NOMO-1 treated with DMSO at 0.1 percent for 48 hours (cell line): ENCODE measurements around the gene HIF3A.
"Not testable (repeated sequence)": the region's sequence is repeated elsewhere in the genome, so short reads cannot be mapped to it uniquely, and the experiment has no call there.

ENCODE experiments used
- DNase-seq: peaks from one replicate; lab custom pipeline; 2025; ENCODE audit not compliant: unreplicated experiment; lab: John Stamatoyannopoulos, UW

HIF3A gene

DNA sequence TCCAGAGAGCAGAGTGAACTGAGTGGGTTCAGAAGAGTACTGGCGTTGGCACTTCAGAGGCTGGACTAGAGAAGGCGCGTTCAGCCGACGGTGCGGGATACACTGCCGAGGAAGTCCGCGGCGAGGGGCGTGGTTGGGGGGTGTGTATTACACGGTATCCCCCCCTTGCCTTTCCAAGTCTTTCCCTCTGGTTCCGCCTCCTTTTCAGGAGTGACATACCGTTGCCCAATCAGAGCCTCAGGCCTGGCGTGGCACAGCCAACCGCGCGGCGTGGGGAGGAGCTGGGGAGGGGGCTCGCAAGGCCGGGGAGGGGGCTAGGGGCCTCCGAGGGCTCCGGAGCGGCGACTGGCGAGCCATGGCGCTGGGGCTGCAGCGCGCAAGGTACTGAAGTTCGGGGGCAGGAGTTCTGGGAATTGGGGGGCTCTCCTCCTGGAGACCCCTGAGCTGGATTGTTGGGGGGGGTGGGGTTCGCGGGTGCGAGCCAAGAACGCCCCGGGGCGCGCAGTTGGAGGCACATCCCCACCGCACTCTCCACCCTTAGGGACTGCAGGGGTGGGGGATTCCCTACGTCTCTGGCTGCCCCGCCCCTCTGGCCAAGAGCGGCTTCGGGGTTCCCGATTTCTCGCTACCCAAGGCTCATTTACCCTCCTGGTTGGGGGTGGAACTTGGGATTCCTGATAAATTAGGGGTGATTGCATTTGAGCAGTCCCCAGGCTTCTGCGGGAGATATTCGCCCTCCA lies at the start of gene HIF3A:
HIF3A (plus strand) TSS at position 321 of the 740 bp plus-strand sequence; CDS start at position 356, 35 bp downstream.
- DNase-seq, result no peak

DNA sequence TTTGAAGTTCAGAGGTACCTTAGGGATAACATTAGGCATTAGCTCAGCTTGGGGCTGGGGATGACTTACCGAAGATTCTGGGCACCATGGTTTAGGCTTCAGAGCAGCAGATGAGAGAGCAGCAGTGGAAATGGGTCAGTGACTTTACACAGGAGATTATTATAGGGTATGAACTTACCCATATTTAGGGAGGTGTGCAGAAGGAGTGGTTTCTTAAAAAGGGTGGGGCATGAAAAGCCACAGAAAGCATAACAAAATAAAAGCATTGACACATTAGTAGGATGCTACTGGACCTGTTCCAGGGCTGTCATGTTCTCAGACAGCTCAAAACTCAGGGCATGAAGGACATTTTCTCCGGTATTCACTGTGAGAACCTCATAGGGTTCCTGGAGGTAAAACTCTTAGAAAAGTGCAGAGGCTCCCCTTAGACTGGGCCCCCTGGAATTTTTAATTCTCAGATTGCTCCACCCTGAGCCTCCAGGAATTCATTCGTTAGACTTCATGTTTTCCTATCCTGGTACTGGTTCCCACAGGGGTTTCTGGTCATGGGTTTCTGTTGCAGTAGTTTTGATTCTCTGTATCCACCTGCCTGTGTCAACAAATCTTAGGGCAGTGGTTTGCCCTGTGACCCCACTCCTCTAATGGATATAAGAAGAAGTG lies 46.6 kb upstream of the HIF3A start:
- DNase-seq, result no peak

DNA sequence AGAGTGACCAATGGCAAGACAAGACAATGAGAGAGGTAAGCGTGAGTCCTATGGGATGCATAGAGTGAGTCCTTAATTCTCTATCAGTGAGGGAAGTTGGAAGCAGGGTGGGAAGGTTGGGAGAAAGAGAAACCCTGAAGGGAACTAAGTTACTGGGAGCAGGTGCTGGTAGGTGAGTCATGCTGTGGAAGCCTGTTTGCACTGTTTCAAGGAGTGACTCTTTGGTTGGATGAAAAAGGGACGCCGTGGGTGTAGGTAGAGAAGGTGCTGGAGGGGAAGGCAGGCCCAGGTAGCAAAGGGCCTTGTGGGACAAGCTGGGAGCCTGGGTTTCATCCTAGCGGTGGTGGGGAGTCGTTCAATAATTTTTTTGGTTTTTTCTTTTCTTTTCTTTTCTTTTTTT lies 45.4 kb upstream of the HIF3A start:
- DNase-seq, result no peak

DNA sequence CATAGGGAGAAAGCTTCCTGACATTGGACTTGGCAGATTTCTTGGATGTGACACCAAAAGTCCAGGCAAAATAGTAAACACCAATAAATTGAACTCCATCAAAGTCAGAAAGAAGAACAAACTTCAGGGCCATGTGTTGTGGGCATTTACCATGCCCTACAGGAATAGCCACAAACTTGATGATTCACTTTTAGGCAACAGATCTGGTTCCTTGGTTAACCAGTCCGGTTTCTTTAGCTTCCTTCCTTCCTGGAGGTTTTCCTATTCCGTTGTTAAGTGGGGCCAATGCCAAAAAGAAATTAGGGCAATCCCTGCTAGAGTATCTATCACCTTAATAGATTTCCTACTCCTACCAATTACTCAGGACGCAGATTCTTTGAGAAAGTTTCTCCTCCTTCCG lies 42.1 kb upstream of the HIF3A start:
- no peak for DNase-seq

DNA sequence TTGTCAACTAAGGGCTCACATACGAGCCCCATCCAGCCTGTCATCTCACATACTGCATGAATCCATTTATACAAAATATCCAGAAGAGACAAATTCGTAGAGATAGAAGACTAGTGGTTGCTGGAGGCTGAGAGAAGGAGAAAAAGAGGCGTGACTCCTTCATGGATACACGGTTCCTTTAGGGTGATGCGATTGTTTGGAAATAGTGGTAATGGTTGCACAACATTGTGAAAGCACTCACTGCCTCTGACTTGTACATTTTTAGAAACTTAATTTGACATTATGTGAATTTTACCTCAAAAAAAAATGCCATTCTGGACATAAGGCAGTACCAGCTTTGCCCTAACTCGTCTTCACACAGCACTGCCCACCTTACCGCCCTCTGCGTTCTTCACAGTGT lies 40.0 kb upstream of the HIF3A start:
- DNase-seq, result peak; percentile 70

DNA sequence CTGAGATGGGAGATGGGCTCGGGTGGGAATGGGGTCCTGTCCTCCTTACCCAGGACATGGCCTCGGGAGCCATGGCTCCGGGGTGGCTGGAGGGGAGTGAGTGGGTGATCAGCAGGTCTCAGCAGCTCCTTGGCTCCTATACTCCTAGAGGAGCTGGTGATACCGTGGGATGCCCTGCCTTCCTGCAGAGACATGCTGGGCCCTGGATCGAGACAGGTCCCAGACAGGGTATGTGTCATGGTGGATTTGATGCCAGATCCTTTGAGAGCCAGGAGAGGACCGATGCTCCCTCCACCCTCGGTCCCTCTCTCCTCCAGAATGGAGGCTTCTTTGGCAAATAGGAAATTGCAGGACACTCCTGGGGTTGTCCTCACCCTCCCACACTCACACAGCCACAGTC lies 35.3 kb upstream of the HIF3A start:
- not testable (repeated sequence) for DNase-seq

DNA sequence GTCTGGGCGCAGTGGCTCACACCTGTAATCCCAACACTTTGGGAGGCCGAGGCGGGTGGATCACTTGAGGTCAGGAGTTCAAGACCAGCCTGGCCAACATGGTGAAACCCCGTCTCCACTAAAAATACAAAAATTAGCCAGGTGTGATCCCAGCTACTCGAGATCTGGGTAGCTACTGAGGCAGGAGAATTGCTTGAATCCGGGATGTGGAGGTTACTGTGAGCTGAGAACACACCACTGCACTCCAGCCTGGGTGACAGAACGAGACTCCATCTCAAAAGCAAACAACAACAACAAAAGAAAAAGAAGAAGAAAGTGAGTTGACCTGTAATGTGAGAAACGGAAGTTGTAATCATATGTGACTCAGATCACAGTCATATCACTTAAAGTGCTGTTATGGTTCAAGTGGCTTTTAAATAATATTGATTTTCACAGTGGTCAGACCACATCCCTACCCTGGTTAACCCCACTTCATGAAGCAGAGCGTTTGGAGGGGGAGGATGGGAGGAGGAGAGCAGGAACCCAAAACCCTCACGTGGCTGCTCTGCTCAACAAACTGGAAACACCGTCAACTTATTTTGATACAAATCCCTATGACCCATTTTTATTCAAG lies 34.1 kb upstream of the HIF3A start:
- DNase-seq, result peak; percentile 96

DNA sequence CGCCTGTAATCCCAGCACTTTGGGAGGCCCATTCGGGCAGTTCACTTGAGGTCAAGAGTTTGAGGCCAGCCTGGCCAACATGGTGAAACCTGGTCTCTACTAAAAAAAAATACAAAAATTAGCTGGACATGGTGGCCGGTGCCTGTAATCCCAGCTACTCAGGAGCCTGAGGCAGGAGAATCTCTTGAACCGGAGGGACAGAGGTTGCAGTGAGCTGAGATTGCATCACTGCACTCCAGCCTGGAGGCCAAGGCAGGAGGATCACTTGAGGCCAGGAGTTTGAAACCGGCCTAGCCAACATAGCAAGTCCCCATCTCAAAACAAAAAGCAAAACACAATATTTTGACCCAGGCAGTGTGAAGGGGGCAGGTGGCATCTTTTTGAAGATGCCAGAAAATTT lies 32.0 kb upstream of the HIF3A start:
- DNase-seq, result not testable (repeated sequence)

DNA sequence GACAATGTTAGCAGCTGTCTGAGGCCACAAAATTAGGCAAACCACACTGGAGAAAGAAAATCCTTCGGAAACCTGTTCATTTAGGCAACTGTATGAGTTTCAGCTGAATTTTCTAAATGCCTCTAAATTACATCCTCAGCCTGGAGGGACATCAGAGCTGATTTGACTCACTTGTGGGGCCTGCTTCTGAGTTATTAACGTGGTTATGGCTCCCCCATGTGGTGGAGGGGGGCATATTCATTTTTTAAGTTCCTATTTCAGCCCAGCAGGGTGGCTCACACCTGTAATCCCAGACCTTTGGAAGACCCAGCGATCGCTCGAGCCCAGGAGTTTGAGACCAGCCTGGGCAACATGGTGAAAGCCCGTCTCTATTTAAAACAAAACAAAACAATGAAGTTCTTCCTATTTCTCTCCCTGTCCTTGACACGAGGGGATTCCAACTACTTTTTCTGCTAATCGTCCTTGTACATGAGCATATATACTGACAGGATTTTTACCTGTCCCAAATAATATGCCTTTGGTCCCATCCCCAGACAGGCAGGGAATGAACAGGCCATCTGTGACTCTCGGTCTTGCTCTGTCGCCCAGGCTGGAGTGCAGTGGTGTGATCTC lies 31.5 kb upstream of the HIF3A start:
- peak; percentile 58 for DNase-seq

DNA sequence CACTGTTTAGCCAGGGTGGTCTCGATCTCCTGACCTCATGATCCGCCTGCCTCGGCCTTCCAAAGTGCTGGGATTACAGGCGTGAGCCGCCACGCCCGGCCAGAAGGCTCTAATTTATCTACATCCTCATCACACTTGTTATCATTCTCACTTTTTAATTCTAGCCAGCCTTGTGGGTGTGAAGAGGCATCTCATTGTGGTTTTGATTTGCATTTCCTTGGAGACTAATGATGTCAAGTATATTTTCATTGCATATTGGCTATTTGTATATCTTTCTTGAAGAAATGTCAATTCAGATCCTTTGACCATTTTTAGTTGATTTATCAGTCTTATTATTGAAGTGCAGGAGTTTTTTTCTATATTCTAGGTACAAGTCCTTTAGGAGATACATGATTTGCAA lies 27.7 kb upstream of the HIF3A start:
- no peak for DNase-seq

DNA sequence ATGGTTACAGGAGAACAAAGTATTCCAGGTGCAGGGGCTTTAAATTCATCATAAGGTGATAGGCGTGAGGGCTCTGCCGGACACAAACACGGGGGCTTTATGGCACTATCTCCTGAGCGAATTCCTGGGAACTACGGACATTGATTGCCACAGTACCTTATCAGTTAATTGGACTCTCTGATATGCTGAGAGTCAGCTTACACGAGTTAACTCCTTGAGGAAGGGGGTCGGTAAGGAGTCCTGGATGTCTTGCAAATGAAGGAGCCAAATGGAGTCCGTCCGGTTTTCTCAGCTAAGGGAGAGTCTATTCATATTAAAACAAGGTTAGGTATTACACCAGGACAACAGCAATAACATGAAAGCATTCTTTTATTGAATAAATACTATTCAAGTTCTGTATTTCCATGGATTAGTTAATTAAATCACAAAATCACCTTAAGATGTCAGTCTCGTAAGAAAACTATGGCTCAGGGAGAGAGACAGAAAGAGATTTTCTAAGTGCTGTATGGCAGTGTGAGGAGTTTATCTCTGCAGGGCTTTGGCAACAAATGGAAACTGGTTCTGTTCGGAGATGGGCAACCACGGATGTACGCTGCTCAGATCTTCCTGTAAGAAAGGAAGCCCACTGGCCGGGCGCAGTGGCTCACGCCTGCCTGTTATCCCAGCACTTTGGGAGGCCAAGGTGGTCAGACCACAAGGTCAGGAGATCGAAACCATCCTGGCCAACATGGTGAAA lies 26.2 kb upstream of the HIF3A start:
- DNase-seq, result no peak

DNA sequence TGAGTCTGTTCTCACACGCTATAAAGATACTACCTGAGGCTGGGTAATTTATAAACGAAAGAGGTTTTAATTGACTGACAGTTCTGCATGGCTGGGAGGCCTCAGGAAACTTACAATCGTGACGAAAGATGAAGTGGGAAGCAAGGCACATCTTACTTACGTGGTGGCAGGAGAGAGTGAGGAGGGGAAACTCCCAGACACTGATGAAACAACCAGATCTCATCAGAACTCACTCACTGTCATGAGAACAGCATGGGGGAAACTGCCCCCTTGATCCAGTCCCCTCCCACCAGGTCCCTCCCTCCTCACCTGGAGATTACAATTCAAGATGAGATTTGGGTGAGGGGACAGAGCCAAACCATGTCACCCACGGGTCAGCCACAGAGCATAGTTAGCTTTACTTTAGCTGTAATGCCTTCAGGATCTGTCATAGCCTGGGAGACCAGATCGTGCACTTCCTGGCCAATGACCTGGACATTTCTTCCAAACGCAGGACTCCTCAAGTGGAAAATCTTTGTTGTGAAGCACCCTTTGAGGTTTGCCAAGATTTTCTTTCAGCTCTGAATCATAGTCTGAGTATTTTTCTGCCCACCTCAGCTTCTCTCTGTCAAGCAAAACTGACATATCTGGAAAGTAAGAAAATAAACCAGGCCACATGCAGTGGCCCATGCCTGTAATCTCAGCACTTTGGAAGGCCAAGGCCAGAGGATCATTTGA lies 25.2 kb upstream of the HIF3A start:
- DNase-seq, result no peak

DNA sequence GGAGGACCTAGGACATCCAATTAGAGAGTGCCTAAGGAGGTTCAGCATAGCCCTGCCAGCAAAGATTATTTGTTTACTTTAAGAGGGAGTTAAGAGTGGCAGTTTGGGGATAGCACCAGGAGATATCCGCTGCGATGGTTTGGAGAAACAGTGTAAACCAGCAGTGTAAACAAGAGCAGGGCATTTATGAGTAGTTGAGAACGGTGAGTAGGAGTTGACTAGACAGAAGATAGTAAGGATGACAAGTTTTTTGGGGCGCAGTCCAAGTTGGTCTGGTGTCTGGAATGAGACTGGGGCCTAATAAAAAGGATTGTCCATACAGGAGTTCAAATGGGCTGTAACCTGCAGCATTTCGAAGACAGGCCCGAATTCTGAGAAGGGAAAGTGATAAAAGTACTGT lies 22.9 kb upstream of the HIF3A start:
- DNase-seq, result not testable (repeated sequence)

DNA sequence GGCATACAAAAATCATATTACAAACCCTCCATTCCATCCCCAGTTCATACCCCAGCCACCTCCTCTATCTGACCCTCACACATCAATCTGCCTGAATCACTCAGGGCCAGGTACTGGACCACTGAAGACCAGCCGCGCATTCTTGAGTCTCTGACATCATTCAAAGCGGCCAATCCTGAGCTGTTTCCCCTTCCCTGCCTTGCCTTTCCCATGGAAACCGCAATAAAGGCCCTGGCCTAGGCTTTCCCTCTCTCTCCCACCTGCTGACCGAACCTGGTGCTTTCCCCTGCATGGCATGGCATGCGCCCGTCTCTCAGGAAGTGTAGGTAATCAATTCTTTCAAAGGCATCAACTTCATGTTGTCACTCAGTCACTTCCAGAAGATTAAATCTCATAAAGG lies 17.7 kb upstream of the HIF3A start:
- DNase-seq, result no peak

DNA sequence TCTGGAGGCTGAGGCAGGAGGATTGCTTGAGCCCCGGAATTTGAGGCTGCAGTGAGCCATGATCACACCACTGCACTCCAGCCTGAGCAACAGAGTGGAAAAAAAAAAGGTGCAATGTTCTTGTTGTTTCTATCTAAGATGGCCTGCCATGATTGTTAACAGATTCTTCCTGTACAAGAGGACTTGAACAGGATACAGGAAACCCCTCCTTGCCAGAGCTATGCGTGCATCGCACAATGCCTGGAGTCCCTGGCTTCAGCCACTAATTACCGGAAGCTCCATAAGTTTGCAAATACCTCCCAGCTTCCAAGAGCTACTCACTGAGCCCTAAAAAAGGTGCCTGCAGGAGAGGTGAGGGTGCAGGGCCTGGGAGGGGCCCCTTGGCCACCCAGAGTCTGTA lies 13.1 kb upstream of the HIF3A start:
- DNase-seq, result no peak

DNA sequence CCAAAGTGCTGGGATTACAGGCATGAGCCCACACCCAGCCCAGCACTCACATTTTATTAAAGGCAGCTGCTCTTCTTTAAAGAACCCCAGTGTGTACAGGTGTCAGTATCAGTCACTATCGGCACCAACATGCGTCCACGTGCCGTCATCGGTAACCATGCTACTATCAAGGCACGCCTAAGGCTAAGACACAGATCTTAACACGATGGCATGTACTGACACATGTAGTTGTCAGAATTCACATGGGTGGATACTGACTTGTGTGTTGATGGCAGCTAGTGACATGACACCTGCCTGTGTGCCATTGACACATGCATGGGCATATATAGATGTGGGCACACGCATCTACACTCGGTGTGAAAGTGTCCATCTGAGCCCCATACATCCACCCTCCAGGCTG lies 12.2 kb upstream of the HIF3A start:
- DNase-seq, result no peak

DNA sequence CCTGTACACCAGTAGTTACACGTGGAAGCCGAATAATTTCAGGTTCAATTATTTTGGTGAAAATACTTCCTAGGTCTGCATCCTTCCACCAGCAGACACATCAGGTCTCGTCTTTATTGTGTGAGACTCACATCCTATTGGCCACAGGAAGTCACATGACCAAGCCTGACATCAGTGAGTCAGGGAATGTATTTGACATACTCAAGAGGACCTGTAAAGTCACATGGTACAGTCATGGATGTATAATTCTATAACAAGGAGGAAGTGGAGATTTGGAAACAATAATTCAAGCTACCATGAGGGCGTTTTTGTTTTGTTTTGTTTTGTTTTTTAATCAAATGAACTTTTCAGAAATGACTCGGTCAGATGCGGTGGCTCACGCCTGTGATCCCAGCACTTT lies 9.3 kb upstream of the HIF3A start:
- DNase-seq, result no peak

DNA sequence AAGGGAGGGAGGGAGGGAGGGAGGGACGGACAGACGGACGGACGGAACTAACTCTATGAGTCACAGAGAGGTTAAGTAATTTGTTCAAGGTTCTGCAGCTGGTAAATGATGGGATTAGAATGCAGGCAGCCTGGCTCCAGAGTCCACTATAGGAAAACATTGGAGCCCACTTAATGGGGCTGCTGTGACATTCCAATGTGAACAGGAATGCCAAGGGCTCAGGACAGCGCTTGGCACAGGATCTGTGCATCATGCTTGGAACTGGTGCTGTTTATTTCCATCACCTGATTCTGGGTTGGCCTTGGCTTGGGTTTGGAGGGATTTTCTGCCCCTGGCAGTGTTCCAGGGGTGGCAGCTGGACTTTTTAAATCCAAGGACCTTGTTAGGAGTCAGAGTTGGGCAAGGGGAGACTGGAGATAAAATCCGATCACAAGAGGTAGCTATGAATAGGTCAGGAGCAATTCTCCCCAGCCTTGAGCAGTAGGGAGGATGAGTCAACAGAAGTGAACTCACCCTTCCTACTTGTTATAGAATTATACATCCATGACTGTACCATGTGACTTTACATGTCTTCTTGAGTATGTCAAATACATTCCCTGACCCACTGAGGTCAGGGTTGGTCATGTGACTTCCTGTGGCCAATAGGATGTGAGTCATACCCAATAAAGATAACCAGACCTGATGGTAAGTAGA lies 7.8 kb upstream of the HIF3A start:
- DNase-seq, result no peak

DNA sequence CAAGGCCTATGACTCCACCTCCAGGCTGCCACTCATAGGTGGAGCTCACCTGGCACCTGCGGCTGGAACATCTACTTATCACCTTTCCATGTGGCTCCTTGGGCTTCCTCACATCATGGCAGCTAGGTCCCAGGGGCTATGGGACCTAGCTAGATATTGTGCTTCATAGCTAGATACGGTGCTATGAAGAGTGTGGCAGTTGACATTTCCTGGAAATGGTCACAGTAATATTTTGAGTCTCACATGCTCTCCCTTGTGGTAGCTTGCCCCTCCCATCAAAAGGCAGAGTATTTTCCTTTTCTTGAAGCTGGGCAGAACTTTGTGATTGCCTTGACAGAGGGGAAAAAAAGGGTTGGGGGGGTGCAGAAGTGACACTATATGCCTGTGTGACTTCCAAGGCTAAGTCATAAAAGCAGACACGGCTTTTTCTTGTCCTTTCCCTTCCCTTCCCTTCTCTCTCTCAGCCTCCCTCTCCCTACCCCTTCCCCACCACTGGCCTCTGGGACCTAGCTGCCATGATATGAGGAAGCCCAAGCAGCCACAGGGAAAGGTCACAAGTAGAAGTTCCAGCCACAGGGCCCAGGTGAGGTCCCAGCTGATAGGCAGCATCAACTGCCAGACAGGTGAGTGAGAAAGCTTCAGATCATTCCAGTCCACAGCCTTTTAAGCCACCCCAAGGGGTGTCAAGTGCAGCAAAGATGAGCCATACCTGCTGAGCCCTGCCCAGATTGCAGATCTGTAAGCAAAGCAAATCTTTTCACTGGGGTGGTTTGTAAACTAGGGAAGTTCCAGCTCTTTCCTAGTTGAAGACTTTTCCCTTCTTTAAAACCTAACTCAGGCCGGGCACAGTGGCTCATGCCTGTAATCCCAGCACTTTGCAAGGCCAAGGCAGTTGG lies 6.9 kb upstream of the HIF3A start:
- DNase-seq, result no peak
